Muscle of leg (tissue), 11 donors: ENCODE results near the gene PRIM1. TPM values are rescaled to one million over a fixed set of nuclear protein-coding genes. Genes with fewer than 3 reads are reported as not detected.
"Not testable (repeated sequence)": the region's sequence is repeated elsewhere in the genome, so short reads cannot be mapped to it uniquely, and the experiment has no call there.

ENCODE experiments used
- DNase-seq: peaks from one replicate; pipeline ENCODE4 v3.0.0; 2013
- H3K27ac ChIP-seq: one replicate; pipeline ENCODE4 v1.5.1; 2013; ENCODE audit warnings: mild to moderate bottlenecking, low read length, control low read depth
- H3K27me3 ChIP-seq: one replicate; pipeline ENCODE4 v1.6.1; 2013; ENCODE audit warnings: low read length; ENCODE audit not compliant: control insufficient read depth, insufficient read depth
- H3K36me3 ChIP-seq: one replicate; pipeline ENCODE4 v1.6.1; 2013; ENCODE audit warnings: low read length; ENCODE audit not compliant: control insufficient read depth, insufficient read depth
- H3K4me1 ChIP-seq: one replicate; pipeline ENCODE4 v1.6.1; 2013; ENCODE audit warnings: low read length; ENCODE audit not compliant: control insufficient read depth, insufficient read depth
- H3K4me3 ChIP-seq: one replicate; pipeline ENCODE4 v1.5.1; 2013; ENCODE audit warnings: low read length, control low read depth
- H3K9me3 ChIP-seq: replicated peaks from 2 replicates; pipeline ENCODE4 v1.6.1; 2013; ENCODE audit warnings: low read depth, low read length; ENCODE audit not compliant: control insufficient read depth
- WGBS: methylation state at CpG from one replicate; pipeline ENCODE4 v1.1.5; 2013; ENCODE audit warnings: missing lambda C conversion rate; ENCODE audit not compliant: insufficient coverage; 5-methylcytosine and 5-hydroxymethylcytosine counted together
- polyA plus RNA-seq, 8 donors: library from polyadenylated mRNA; unstranded; fragments of 120-200 nt; gene quantifications; one replicate each; pipeline versions ENCODE4 v1.2.1 to v1.2.3, GENCODE V29; 2013; ENCODE audit warnings: inconsistent platforms in 1 of 8, low replicate concordance in 1 of 8; ENCODE audit not compliant: insufficient read length in 8 of 8, insufficient read depth in 1 of 8
- total RNA-seq: library from RNA; stranded (reverse); fragments of 120-200 nt; gene quantifications from one replicate; pipeline ENCODE4 v1.2.4, GENCODE V29; 2013

The PRIM1 gene
- total and polyA plus RNA-seq, 9 donors = 9.3 to 13.9 (median 10.6) TPM

DNA sequence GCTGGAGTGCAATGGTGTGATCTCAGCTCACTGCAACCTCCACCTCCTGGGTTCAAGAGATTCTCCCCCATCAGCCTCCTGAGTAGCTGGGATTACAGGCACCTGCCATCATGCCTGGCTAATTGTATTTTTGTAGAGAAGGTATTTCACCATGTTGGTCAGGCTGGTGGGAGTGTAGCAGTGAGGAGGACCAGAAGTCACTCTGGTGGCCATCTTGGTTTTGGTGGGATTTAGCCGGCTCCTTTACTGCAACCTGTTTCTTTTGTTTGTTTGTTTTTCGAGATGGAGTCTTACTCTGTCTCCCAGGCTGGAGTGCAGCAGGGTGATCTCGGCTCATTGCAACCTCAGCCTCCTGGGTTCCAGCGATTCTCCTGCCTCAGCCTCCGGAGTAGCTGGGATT lies 47.6 kb downstream of the PRIM1 start:
- not testable (repeated sequence) for H3K27me3 ChIP-seq, H3K9me3 ChIP-seq, H3K4me3 ChIP-seq, H3K4me1 ChIP-seq, DNase-seq, H3K27ac ChIP-seq, H3K36me3 ChIP-seq
- WGBS = 74% methylated on average over 2 of the region's 5 CpGs

DNA sequence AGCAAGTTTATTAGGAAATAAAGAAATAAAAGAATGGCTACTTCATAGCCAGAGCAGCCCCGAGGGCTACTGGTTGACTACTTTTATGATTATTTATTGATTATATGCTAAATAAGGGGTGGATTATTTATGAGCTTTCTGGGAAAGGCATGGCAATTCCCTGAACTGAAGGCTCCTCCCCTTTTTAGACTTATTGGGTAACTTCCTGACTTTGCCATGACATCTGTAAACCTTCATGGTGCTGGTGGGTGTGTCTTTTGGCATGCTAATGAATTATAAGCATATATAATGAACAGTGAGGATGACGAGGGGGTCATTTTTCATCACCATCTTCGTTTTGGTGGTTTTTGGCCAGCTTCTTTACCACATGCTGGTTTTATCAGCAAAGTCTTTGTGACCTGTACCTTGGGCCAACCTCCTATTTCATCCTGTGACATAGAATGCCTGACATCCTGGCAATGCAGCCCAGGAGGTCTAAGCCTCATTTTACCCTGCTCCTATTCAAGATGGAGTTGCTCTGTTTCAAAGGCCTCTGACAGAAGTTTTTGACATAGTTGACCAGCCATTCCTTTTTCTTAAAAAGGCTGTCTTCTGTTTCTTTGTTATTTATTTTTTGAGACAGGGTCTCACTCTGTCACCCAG lies 53.0 kb downstream of the PRIM1 start:
- Histone ChIP-seq H3K4me3 (no peak overlapping the region), H3K4me1 (peaks cover 14% of the 10 kb centered on the region), H3K27ac (no peak overlapping the region), H3K9me3 (no peaks in the 10 kb centered on the region), H3K36me3 (no peaks in the 10 kb centered on the region), H3K27me3 (no peaks in the 10 kb centered on the region)
- no peak for DNase-seq
- WGBS = 75% methylated on average over 1 of the region's 3 CpGs

DNA sequence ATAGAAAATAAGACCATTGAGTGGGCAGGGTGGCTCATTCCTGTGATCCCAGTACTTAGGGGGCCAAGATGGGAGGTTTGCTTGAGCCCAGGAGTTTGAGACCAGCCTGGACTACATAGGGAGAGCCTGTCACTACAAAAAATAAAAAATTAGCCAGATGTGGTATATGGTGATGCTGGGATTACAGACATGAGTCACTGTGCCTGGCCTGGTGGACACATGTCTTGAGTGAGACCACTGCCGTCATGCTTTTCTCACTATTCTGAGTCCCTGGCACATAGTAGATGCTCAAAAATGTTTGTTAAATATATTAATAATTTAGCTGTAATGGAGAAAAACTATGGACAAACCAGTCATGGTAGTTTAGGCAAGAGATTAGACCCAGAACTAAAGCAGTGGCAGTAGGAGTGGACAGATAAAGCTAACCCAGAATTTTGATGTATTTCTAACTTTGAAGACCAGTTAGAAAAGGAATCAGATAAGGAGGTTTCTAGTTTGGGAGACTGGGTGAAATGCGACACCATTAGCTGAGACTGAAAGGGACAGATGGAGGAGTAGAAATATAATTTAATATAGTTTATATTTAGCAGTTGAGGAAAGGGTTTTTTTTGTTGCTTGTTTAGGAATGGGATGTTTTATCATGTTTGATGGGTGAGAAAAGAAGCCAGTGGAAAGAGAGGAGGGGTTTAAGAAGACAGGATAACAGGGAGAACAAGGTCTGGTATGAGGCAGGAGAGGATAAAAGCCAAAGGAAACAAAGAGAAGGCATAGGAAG lies 56.6 kb downstream of the PRIM1 start:
- no CpG with 5 or more reads among the region's 2 CpGs for WGBS
- peaks cover 14% of the 10 kb centered on the region for H3K4me1 ChIP-seq
- H3K27me3 ChIP-seq = no peaks in the 10 kb centered on the region
- no peaks in the 10 kb centered on the region for H3K36me3 ChIP-seq
- H3K27ac ChIP-seq = peak overlapping the region; percentile 84
- H3K9me3 ChIP-seq = no peaks in the 10 kb centered on the region
- no peak overlapping the region for H3K4me3 ChIP-seq
- peak; percentile 30 for DNase-seq

DNA sequence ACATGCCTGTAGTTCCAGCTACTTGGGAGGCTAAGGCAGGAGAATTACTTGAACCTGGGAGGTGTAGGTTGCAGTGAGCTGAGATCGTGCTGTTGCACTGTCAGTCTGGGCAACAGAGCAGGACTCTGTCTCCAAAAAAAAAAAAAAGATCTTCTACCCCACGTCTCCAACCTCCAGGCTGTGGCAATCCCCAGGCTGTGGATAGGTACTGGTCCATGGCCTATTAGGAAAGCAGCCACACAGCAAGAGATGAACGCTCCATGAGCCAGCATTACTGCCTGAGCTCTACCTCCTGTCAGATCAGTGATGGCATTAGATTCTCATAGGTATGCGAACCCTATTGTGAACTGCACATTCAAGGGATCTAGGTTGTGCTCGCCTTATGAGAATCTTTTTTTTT lies 58.0 kb downstream of the PRIM1 start:
- Histone ChIP-seq H3K36me3 (no peaks in the 10 kb centered on the region), H3K4me1 (peaks cover 17% of the 10 kb centered on the region), H3K27me3 (no peaks in the 10 kb centered on the region), H3K27ac (no peak overlapping the region), H3K9me3 (no peaks in the 10 kb centered on the region), H3K4me3 (no peak overlapping the region)
- WGBS = 82% methylated on average over 4 of the region's 5 CpGs
- DNase-seq = no peak

DNA sequence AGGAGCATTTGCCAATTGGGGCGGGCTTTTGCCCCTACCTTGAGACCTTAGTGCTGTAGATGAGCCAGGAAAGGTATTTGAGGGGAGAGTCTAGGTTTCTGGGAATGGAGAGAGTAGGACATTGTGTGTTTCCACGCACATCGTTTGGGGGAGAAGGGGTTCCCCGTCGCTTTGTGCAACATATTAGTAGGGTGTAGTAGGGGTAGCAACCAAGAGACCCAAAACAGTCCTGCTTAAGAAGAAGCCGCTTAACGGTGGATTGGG lies 63.3 kb downstream of the PRIM1 start:
- no peaks in the 10 kb centered on the region for H3K27me3 ChIP-seq
- 8% methylated on average over 3 of the region's 7 CpGs for WGBS
- no peaks in the 10 kb centered on the region for H3K9me3 ChIP-seq
- H3K36me3 ChIP-seq = peaks cover 7% of the 10 kb centered on the region
- peak overlapping the region; percentile 63 for H3K4me3 ChIP-seq
- H3K27ac ChIP-seq = peak overlapping the region; percentile 99
- peaks cover 24% of the 10 kb centered on the region for H3K4me1 ChIP-seq
- no peak for DNase-seq

DNA sequence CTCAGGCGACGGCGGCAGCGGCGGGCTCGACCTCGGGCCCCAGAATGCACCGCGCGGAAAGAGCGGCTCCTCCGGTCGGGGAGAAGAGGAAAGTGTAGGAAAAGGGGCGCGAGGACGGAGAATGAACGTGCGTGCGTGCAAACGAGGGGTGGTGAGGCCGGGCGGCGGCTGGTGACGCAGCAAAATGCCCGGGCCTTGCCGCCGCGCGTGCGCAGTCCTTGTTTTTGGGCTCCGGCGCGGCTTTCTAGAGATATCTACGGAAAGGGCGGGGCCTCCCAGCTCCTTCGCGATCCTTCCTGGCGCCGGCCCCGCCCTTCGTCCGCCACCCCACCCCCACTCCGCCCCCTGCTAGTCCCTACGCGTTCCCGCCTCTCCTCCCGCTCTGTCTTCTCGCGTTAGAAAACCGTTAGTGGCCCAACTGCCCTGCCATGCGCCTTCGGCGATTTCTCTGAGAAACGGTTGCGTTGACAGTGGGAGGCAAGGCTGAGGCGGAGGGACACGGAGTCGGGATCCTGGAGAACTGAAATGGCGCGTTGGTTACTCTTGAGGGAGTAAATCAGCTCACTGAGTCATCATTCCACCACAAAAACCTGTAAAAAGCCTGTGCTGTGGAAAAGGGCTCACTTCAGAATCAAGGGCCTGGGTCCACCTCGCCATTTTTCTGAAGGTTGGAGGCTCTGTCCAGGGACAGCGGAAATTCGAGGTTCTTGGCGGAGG lies 63.8 kb downstream of the PRIM1 start, which contains the start of gene PTGES3:
PTGES3 (minus strand) TSS at position 156 of the 717 bp plus-strand sequence. CDS start 285 bp downstream, outside the sequence.
- H3K27me3 ChIP-seq = no peaks in the 10 kb centered on the region
- peaks cover 24% of the 10 kb centered on the region for H3K4me1 ChIP-seq
- peaks cover 7% of the 10 kb centered on the region for H3K36me3 ChIP-seq
- H3K9me3 ChIP-seq = no peaks in the 10 kb centered on the region
- peak within 1 kb of the TSS; percentile 76 for H3K4me3 ChIP-seq
- peak; percentile 99 for DNase-seq
- H3K27ac ChIP-seq = peak within 1 kb of the TSS; percentile 99
- whole genome bisulfite sequencing = 1% methylated on average over 51 of the region's 64 CpGs

DNA sequence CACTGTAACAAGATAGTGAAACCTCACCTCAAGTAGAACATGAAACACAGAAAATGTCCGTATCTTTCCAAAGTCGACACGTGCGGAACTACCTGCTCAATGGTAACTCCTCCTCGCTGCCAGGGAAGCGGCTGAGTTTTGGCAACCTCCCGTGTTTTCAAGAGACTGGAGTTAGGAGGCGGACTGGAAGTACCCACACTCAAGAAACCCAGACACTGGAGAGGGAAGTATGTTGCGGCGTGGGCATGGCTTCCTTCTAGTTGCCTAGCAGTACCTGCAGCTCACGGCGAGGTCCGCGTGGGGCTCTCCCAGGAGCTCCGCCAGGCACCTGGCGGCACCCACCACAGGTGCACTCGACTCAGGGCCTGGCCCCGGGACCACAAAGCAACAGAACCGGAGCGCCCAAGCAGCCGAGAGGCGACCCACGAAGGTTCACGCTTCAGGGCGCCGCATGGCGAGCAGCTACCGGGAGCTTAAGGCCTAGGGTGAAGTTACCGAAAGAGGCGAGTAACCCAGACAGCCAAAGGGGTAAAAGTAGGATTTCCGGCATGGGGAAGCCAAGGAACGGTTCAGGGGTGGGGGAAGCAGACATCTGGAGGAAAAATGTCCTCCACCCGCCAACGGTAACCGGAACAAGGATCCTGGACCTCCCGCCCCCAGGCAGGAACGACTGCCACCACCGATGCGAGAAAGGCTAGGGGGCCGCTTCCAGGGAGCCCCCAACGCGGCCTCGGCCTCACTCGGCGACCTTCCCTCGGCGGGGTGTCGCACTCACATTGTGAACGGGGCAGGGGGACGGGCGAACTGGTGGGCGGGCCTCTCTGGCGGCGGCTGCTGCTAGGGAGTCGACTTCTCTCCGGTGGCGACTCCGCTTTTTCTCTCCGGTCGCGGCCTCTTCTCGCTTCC lies 64.6 kb downstream of the PRIM1 start:
- Histone ChIP-seq H3K9me3 (no peaks in the 10 kb centered on the region), H3K27me3 (no peaks in the 10 kb centered on the region), H3K4me3 (peak overlapping the region; percentile 76), H3K36me3 (peaks cover 11% of the 10 kb centered on the region), H3K27ac (peak overlapping the region; percentile 99), H3K4me1 (peaks cover 24% of the 10 kb centered on the region)
- peak; percentile 69 for DNase-seq
- WGBS = under 1% methylated on average over 57 of the region's 62 CpGs

DNA sequence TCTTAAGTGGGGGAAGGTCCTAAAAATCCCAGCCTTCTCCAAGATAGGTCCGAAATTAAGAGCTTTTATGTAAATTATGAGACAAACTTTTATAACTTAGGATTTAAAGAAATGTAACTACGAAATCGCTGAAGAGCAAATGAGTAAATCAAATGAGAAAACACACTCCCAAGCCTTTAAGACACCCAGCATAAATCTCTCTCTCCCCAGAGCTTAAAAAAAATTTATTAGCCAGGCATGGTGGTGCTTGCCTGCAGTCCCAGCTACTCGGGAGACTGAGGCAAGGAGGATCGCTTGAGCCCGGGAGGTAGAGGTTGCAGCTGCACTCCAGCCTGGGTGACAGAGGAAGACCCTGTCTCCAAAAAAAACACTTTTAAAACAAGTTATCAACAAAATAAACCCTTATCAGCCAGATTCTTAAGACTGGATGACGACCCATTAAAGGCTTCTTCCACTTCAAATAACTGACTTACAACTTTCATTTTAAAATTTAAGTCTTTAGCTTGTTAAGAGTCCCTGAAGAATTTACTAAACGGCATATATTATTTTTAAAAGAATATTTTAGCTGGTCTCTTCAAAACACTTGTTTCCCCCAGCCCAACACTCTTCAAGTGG lies 67.3 kb downstream of the PRIM1 start:
- DNase-seq = no peak
- H3K4me1 ChIP-seq = peaks cover 24% of the 10 kb centered on the region
- no CpG with 5 or more reads among the region's 8 CpGs for WGBS
- no peaks in the 10 kb centered on the region for H3K9me3 ChIP-seq
- H3K4me3 ChIP-seq = peak overlapping the region; percentile 15
- peak overlapping the region; percentile 80 for H3K27ac ChIP-seq
- no peaks in the 10 kb centered on the region for H3K27me3 ChIP-seq
- peaks cover 27% of the 10 kb centered on the region for H3K36me3 ChIP-seq

DNA sequence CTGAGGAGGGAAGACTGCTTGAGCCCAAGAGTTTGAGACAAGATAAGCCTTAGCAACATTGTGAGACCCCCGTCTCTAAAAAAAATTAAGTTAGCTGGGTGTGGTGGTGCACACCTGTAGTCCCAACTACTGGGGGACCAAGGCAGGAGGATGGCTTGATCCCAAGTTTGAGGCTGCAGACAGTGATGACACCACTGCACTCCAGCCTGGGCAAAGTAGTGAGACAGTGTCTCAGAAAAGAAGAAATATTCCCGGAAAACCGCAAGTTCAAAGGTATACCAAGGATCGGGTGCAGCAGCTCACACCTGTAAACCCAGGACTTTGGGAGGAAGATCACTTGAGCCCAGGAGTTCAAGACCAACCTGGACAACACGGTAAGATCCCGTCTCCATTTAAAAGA lies 69.8 kb downstream of the PRIM1 start:
- 91% methylated on average over 4 of the region's 6 CpGs for WGBS
- Histone ChIP-seq H3K4me1 (peaks cover 14% of the 10 kb centered on the region), H3K36me3 (peaks cover 30% of the 10 kb centered on the region), H3K4me3 (no peak overlapping the region), H3K27me3 (no peaks in the 10 kb centered on the region), H3K9me3 (no peaks in the 10 kb centered on the region), H3K27ac (no peak overlapping the region)
- no peak for DNase-seq
